GM23338 (cell line): ENCODE measurements around the gene KRT81.

Experiments
- CTCF ChIP-seq, 2 experiments: fragments of 200-600 bp in 1 of 2; sonication (generic) in 1 of 2; conservative IDR thresholded peaks; 2 replicates each; pipeline versions ENCODE4 v1.5.1 to v1.6.1; 2016 to 2017; ENCODE audit warnings: antibody characterized with exemption in 2 of 2, low read depth in 2 of 2, mild to moderate bottlenecking in 2 of 2, moderate library complexity in 1 of 2
- ETS1 ChIP-seq: IDR thresholded peaks from 2 replicates; pipeline ENCODE4 v1.6.1; 2016; ENCODE audit warnings: antibody characterized with exemption
- EZH2 ChIP-seq: fragments of 200-600 bp; sonication (generic); IDR thresholded peaks from one replicate; pipeline ENCODE4 v1.8.0; 2017; ENCODE audit warnings: antibody characterized with exemption, mild to moderate bottlenecking, low read depth; ENCODE audit not compliant: unreplicated experiment
- EZH2phosphoT487 ChIP-seq: fragments of 200-600 bp; sonication (generic); IDR thresholded peaks from one replicate; pipeline ENCODE4 v1.8.1; 2018; ENCODE audit warnings: antibody characterized with exemption; ENCODE audit not compliant: unreplicated experiment
- NANOG ChIP-seq: IDR thresholded peaks from 2 replicates; pipeline ENCODE4 v1.6.1; 2016; ENCODE audit warnings: antibody characterized with exemption, borderline replicate concordance
- POLR2AphosphoS5 ChIP-seq: IDR thresholded peaks from 2 replicates; pipeline ENCODE4 v1.6.1; 2016; ENCODE audit warnings: antibody characterized with exemption, low read depth
- REST ChIP-seq: IDR thresholded peaks from one replicate; pipeline ENCODE4 v1.6.1; 2018; ENCODE audit warnings: antibody characterized with exemption; ENCODE audit not compliant: unreplicated experiment

GRCh38 chr12:52267699-52268098 lies 23.6 kb downstream of the KRT81 start:
- TF ChIP-seq EZH2, result no peak
- no peak for TF ChIP-seq POLR2AphosphoS5
- TF ChIP-seq CTCF (conservative IDR thresholded peaks at IDR 0.05; ENCODE audit: low read depth in 2 of 2), result no peak
- no peak for TF ChIP-seq ETS1
- TF ChIP-seq EZH2phosphoT487, result no peak
- TF ChIP-seq REST, result no peak
- TF ChIP-seq NANOG, result no peak
